Rectal smooth muscle tissue (tissue), 1 donor: ENCODE data around the gene PILRA.

Source experiments
- H3K27ac ChIP-seq: one replicate; pipeline ENCODE4 v1.7.0; 2013; ENCODE audit warnings: low read depth, low read length, inconsistent platforms
- H3K27me3 ChIP-seq: one replicate; pipeline ENCODE4 v1.7.0; 2013; ENCODE audit warnings: low read length; ENCODE audit not compliant: control insufficient read depth, insufficient read depth
- H3K36me3 ChIP-seq: one replicate; pipeline ENCODE4 v1.7.0; 2013; ENCODE audit warnings: low read length; ENCODE audit not compliant: control insufficient read depth, insufficient read depth
- H3K4me1 ChIP-seq: one replicate; pipeline ENCODE4 v1.7.0; 2013; ENCODE audit warnings: low read length; ENCODE audit not compliant: control insufficient read depth, insufficient read depth
- H3K4me3 ChIP-seq: one replicate; pipeline ENCODE4 v1.7.0; 2013; ENCODE audit warnings: low read length
- H3K9ac ChIP-seq: one replicate; pipeline ENCODE4 v1.7.0; 2013; ENCODE audit warnings: low read length

PILRA gene

DNA sequence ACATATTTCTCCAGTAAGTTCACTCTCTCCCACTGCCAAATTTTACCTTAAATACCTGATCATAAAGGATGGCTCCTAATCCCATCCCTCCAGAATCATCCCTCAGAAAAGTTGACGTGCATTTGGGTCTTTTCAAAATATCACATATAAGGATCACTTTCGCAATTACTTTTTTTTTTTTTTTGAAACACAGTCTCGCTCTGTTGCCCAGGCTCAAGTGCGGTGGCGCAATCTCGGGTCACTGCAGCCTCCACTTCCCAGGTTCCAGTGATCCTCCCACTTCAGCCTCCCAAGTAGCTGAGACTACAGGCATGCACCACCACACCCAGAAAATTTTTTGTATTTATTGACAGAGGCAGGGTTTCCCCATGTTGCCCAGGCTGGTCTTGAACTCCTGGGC is 37.8 kb downstream of the PILRA start:
- H3K4me1 ChIP-seq: no peaks in the 10 kb centered on the region
- H3K4me3 ChIP-seq: no peak overlapping the region
- no peaks in the 10 kb centered on the region for H3K36me3 ChIP-seq
- H3K27ac ChIP-seq: no peak overlapping the region
- no peaks in the 10 kb centered on the region for H3K27me3 ChIP-seq
- no peak overlapping the region for H3K9ac ChIP-seq

DNA sequence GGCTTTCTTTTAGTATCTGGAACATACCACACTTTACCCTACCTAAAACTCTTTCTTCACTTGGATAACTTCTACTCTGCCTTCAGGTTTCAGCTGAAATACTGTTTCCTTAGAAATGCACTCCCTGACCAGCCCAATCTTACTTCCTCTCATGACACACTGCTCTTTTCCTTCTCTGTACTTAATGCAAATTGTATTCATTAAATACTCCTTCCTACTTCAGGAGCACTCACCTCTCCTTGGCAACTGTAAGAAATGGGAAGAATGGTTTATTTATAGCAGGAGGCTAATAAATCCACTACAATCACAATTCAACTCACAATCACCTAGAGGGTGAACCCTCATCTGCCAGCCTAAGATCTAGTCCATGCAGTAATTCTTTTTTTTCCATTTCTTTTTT is 40.1 kb downstream of the PILRA start:
- no peak overlapping the region for H3K4me3 ChIP-seq
- no peaks in the 10 kb centered on the region for H3K36me3 ChIP-seq
- H3K9ac ChIP-seq: no peak overlapping the region
- no peak overlapping the region for H3K27ac ChIP-seq
- H3K27me3 ChIP-seq: no peaks in the 10 kb centered on the region
- H3K4me1 ChIP-seq: no peaks in the 10 kb centered on the region

DNA sequence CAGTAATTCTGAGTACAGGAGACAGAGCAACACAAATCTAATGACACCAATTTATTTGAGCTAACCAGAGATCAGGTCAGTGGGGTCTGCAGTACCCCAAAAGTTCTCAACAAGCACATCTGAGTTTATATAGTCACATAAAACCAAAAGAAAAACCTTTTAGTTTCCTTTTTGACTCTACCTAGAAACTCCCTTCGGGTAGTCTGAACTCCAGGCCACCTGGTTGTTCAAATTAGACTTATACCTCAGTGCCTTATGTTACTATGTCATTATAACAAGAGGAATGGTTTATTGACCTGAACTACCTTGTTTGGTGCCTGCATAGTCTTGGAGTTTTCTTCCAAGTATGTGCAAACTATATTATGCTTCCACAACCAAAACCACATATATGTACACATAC is 40.6 kb downstream of the PILRA start:
- Histone ChIP-seq H3K27ac (no peak overlapping the region), H3K27me3 (no peaks in the 10 kb centered on the region), H3K4me1 (no peaks in the 10 kb centered on the region), H3K9ac (no peak overlapping the region), H3K4me3 (no peak overlapping the region), H3K36me3 (no peaks in the 10 kb centered on the region)

DNA sequence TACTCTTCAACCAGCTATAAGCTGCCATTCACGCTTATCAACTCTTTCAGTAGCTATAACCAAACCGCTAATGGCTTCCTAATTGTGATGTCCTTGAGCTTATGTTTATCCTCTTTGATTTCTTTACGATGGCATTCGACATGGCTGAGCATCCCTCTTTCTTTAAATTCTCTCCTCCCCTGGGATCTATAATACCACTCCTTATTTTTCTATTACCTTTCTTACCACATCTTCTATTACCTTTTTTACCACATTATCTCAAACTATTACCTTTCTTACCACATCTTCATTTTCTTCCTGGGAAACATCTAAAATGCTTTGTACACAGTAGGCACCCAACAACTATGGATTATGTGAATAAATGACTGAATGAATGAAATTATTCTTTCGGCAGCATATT is 42.2 kb downstream of the PILRA start:
- H3K4me1 ChIP-seq: no peaks in the 10 kb centered on the region
- no peak overlapping the region for H3K27ac ChIP-seq
- H3K9ac ChIP-seq: no peak overlapping the region
- no peaks in the 10 kb centered on the region for H3K36me3 ChIP-seq
- H3K4me3 ChIP-seq: no peak overlapping the region
- no peaks in the 10 kb centered on the region for H3K27me3 ChIP-seq

DNA sequence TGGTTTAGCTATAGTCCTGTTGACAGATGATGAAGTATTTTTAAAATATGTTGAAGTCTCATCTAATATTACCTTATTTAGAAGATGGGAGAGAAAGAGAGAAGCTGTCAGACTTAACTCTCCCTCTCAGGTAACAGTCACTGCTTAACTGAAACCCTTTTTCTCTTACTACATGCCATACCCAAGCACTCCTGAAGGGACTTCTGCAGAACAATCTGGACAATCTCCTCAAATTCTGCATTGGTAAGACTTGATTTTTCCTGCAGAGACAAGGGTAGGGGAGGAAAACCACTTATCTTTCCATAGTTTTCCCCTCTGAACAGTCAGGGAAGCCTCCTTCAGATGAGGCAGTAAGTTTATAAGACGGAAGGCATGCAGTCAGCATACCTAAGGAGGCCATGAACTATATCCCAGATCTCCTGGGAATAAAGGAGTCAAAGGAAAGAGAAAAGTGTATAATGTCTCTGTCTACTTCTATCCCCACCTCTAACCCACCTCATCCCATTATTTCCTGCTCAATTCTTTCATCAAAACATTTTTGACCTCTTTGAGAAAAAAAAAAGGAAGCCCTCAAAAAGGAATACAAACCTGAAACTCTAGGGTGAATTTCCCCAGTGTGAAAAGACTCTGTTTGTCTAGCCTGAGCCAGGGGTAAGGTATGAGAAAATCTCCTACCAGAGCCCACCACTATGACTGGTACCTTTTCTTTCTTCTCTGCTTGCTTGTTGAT is 45.8 kb downstream of the PILRA start:
- Histone ChIP-seq H3K4me1 (no peaks in the 10 kb centered on the region), H3K27ac (no peak overlapping the region), H3K36me3 (no peaks in the 10 kb centered on the region), H3K4me3 (no peak overlapping the region), H3K27me3 (no peaks in the 10 kb centered on the region), H3K9ac (no peak overlapping the region)

DNA sequence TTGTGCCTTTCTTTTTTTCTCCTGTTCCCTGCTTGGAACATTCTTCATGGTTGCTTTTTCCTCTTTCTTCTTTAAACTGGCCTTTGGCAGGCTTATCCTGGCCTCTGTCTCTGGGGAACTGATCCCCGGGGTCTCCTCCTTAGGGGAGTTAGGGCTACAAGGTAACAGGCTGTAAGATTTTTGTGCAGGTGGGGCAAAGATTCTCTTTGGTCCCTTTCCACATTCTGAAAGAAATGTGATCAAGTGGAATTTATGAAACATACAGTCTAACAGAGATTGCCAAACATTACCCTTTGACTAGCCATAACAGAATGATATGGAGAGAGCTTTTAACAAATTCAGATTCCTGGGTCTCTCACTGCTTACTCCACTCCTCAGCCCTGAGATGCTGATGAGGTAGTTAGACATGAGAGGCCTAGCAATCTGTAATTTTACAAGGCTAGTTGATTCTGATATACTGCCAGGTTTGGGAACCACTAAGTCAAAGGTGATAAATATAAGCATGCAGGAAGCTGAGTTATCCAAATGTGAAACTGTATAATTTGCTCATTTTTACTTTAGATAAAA is 46.5 kb downstream of the PILRA start:
- H3K36me3 ChIP-seq: no peaks in the 10 kb centered on the region
- no peaks in the 10 kb centered on the region for H3K27me3 ChIP-seq
- H3K4me1 ChIP-seq: no peaks in the 10 kb centered on the region
- no peak overlapping the region for H3K27ac ChIP-seq
- no peak overlapping the region for H3K4me3 ChIP-seq
- H3K9ac ChIP-seq: no peak overlapping the region

DNA sequence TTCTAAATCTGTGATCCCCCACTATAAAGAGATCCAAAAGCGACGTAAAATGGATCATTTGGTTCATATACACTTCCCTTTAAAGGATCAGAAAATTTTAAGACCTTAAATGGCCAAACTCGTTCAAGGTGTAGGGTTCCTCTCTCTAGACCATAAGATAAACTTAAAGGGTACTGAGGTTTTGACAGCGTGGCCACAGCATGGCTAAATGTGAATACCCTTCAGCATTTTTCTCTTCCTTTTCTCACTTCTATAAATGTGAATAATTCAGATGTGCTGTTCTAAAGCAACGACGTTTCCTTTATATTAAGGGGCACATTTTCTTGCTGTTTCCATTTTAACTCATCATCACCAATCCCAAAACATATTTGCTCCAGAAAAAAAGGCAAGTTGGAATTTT is 50.0 kb downstream of the PILRA start:
- Histone ChIP-seq H3K27ac (no peak overlapping the region), H3K36me3 (no peaks in the 10 kb centered on the region), H3K27me3 (no peaks in the 10 kb centered on the region), H3K4me1 (no peaks in the 10 kb centered on the region), H3K4me3 (no peak overlapping the region), H3K9ac (no peak overlapping the region)

DNA sequence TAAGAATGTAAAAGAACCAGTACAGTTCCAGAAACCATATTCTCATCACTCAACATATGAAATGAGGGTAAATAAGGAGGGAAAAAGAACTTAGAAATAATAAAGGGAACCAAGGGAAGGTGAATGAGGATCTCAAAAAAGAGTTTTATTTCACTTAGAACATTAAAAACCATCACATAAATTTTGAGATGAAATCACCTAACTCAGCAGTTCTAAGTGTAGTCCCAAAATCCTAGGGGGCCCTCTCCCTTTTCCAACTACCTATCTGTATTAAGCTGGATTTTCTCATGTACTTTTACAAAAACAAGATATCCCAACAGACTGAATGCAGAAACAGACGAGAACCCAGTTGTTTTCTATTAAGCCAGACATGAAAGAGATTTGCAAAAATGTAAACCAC is 52.1 kb downstream of the PILRA start:
- Histone ChIP-seq H3K27me3 (no peaks in the 10 kb centered on the region), H3K4me1 (no peaks in the 10 kb centered on the region), H3K9ac (no peak overlapping the region), H3K27ac (no peak overlapping the region), H3K36me3 (no peaks in the 10 kb centered on the region), H3K4me3 (no peak overlapping the region)

DNA sequence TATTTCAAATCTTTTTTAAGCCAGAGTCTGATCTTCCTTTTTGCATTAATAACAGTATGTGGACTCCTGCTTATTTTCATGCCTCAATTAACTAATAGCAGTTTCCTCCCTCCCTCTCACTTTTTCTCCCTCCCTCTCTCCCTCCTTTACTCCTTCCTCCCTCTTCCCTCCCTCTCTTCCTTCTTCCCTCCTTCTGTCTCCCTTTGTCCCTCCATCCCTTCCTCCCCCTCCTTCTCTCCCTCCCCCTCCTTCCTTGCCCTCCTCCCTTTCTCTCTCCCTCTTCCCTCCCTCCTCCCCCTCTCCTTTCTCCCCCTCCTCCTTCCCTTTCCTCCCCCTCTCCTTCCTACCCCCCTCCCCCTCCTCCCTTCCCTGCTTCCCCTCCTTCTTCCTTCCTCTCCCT is 53.2 kb downstream of the PILRA start:
- H3K27ac ChIP-seq: no peak overlapping the region
- no peaks in the 10 kb centered on the region for H3K36me3 ChIP-seq
- H3K4me3 ChIP-seq: no peak overlapping the region
- H3K9ac ChIP-seq: no peak overlapping the region
- H3K27me3 ChIP-seq: no peaks in the 10 kb centered on the region
- peaks cover 6% of the 10 kb centered on the region for H3K4me1 ChIP-seq

DNA sequence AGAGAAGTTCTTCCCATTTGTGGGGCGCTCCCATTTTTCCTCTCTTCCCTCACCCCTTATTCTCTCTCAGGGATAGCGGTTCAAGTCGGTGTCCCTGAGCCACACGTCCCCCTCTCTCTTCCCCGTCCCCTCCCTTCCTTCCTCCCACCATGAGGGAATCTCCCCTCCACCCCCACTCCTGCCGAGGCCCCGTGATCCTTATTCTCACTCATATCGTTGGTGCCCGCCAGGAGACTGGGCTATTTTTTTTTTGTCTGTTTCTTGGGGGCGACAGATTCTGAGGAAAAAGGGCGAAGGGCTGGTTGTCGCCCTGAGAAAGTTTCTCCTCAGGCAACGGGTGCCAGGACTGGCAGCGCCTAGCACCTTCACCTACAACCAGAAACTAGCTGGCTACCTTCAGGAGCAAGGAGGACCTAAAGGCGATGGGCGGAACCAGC is 54.5 kb downstream of the PILRA start:
- Histone ChIP-seq H3K4me1 (peaks cover 6% of the 10 kb centered on the region), H3K4me3 (peak overlapping the region; percentile 88), H3K27me3 (no peaks in the 10 kb centered on the region), H3K36me3 (no peaks in the 10 kb centered on the region), H3K27ac (peak overlapping the region; percentile 100), H3K9ac (no peak overlapping the region)

DNA sequence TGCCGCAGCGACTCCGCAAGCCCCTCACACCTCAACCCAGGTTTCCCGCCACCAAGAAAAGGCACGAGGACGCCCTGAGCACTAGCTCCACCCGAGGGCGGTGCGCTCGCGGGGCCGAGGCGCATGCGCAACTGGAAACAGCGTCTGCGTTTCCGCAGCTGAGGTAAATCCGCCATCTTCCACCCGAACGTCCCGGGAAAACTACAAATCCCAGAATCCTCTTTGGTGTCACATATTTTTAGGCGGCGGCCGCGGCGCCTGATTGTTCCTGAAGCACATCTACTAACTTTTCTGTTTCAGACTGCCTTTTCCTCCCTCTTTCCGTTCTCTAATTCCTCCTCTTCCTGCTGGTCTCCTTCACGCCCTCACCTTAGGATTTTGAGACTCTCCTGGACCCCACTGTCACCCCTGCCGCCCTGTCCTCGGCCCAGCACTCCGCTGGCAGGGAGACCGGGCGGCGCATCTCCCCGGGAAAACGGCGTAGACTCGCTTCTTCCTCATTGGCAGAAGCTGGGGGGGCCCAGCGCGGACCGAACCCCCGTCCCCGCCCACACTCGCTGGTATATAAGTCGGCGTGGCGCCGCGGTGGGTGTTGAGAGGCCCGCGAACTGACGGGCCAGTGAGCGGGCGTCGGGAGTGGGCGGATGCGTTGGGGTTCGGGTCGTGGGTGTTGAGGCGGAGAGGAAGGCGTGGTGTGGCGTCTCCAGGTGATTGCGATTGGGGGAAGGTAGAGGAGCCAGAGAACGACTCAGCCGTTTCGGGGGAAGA is 55.1 kb downstream of the PILRA start, which contains the start of gene ZCWPW1:
Gene ZCWPW1, minus strand, starts transcription at position 505 of the 768 bp plus-strand sequence. CDS start 8,054 bp downstream, outside the sequence.
- H3K4me3 ChIP-seq: peak within 1 kb of the TSS; percentile 95
- H3K27me3 ChIP-seq: no peaks in the 10 kb centered on the region
- H3K27ac ChIP-seq: peak within 1 kb of the TSS; percentile 100
- no peaks in the 10 kb centered on the region for H3K36me3 ChIP-seq
- H3K4me1 ChIP-seq: peaks cover 6% of the 10 kb centered on the region
- H3K9ac ChIP-seq: peak within 1 kb of the TSS; percentile 96

DNA sequence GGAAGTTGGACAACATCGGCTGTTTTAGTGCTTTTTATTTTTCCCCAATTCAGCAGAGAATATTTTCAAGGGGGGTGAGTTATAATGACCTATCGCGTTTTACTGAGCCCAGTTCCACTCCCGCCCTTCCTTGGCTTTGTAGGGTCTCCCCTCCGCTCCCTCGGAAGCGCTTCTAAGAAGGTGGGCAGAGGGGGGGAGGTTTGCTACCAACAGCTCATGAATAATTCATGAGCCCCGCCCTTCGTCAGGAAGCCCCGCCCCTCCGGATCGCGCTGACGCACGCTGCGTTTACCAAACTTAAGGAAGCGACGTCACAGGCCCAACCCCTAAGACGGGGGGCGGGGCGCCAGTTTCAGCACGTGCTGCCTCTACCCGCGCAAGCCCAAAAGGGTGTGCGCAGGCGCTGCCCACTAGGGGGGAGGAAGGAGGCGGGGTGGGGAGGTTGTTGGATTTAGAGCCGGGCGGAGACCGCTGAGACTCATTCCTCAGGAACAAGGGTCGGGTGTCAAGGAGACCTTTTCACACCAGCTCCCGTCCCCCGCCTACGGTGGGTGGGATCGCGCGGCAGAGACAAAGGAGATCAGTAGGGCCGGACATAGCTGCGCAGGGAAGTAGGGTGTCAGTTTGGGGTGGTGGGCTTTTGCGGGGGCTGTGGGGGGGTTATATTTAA is 55.8 kb downstream of the PILRA start:
- Histone ChIP-seq H3K9ac (peak overlapping the region; percentile 92), H3K4me1 (peaks cover 6% of the 10 kb centered on the region), H3K27ac (peak overlapping the region; percentile 100), H3K27me3 (no peaks in the 10 kb centered on the region), H3K4me3 (peak overlapping the region; percentile 95), H3K36me3 (peaks cover 5% of the 10 kb centered on the region)
